ENCODE results near the gene RNF220.

The RNF220 gene

DNA sequence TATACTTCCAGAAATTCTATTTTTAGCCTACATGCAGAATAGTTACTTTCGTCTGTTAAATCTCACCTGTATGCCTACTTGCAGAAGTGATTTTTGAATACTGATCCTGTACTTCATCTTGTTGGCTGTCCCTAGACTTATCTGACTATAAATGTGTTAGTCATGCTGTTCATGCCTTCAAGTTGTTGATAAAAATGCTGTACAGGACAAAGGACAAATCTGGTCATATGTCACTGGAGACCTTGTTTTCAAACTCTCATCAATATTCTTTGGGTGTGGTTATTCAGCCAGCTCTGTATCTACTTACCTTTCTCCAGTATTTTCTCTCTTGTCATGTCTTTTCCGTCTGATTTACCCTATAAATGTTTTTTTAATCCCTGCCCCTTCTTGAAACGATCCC is 132.9 kb downstream of the RNF220 start:
- Histone ChIP-seq H3K4me1 (ENCODE audit: control insufficient read depth, insufficient read depth, low read length) (peaks cover 11% of the 10 kb centered on the region), H3K4me3 (ENCODE audit: insufficient read depth, low read depth, low read length) (no peak overlapping the region), H3K36me3 (ENCODE audit: control insufficient read depth, insufficient read depth, low read length) (no peaks in the 10 kb centered on the region), H3K27me3 (ENCODE audit: control insufficient read depth, insufficient read depth, low read length, poor library complexity, severe bottlenecking) (peaks cover 93% of the 10 kb centered on the region), H3K27ac (ENCODE audit: insufficient read depth, low read depth, low read length, poor library complexity, severe bottlenecking) (no peak overlapping the region), H3K9me3 (ENCODE audit: control insufficient read depth, low read length) (no peaks in the 10 kb centered on the region)
- WGBS, 2 experiments, result 88 to 92% methylated on average over 3 of the region's 3 CpGs

- Histone ChIP-seq H3K4me1 (ENCODE audit: control insufficient read depth, insufficient read depth, low read length) (peaks cover 13% of the 10 kb centered on the region), H3K27ac (ENCODE audit: insufficient read depth, low read depth, low read length, poor library complexity, severe bottlenecking) (no peak overlapping the region), H3K9me3 (ENCODE audit: control insufficient read depth, low read length) (no peaks in the 10 kb centered on the region), H3K36me3 (ENCODE audit: control insufficient read depth, insufficient read depth, low read length) (no peaks in the 10 kb centered on the region), H3K4me3 (ENCODE audit: insufficient read depth, low read depth, low read length) (no peak overlapping the region), H3K27me3 (ENCODE audit: control insufficient read depth, insufficient read depth, low read length, poor library complexity, severe bottlenecking) (peaks cover 98% of the 10 kb centered on the region)
- 91 to 94% methylated on average over 6 of the region's 6 CpGs for WGBS, 2 experiments
These were observed 135.1 kb downstream of the RNF220 start for GRCh38 chr1:44539991-44540730.

GRCh38 chr1:44542420-44543063 is 137.5 kb downstream of the RNF220 start:
- H3K4me3 ChIP-seq (ENCODE audit: insufficient read depth, low read depth, low read length), result no peak overlapping the region
- 6 to 7% methylated on average over 14 of the region's 14 CpGs for WGBS, 2 experiments
- H3K27ac ChIP-seq (ENCODE audit: insufficient read depth, low read depth, low read length, poor library complexity, severe bottlenecking), result peak overlapping the region; percentile 78
- H3K9me3 ChIP-seq (ENCODE audit: control insufficient read depth, low read length), result no peaks in the 10 kb centered on the region
- H3K27me3 ChIP-seq (ENCODE audit: control insufficient read depth, insufficient read depth, low read length, poor library complexity, severe bottlenecking), result peaks cover 98% of the 10 kb centered on the region
- peaks cover 13% of the 10 kb centered on the region for H3K4me1 ChIP-seq (ENCODE audit: control insufficient read depth, insufficient read depth, low read length)
- H3K36me3 ChIP-seq (ENCODE audit: control insufficient read depth, insufficient read depth, low read length), result no peaks in the 10 kb centered on the region

DNA sequence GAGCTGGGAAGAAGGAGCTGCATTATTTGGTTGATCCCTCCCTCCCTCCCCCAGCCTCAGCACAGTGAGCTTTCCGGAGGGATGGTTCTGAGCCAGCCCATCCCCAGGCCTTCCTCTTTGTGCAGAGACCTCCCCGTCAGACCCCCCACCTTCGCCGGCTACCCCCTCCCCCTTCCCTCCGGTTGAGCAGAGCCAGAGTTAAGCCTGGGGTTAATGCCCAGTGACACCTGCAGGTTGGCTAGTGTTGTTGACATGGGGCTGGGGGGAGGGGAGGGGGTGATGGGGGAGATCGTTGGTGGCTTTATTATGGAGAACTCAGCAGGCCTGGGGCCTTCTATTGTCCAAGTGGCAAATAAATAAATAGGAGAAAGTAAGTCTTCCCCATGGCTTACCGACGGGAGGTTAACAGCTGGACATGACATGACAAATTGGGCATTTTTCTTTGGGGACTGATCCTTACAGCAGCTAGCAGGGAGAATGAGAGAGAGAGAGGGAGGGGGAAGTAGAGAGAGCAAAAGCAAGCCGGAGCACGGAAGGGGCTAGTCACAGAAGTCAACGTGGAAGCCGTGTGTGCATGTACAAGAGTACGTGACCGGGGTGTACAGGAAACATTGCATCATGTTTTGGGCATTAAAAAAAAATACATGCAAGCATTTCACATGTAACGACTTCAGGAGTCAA is 138.1 kb downstream of the RNF220 start:
- Histone ChIP-seq H3K27ac (ENCODE audit: insufficient read depth, low read depth, low read length, poor library complexity, severe bottlenecking) (peak overlapping the region; percentile 78), H3K36me3 (ENCODE audit: control insufficient read depth, insufficient read depth, low read length) (no peaks in the 10 kb centered on the region), H3K4me1 (ENCODE audit: control insufficient read depth, insufficient read depth, low read length) (peaks cover 13% of the 10 kb centered on the region), H3K4me3 (ENCODE audit: insufficient read depth, low read depth, low read length) (no peak overlapping the region), H3K27me3 (ENCODE audit: control insufficient read depth, insufficient read depth, low read length, poor library complexity, severe bottlenecking) (peaks cover 98% of the 10 kb centered on the region), H3K9me3 (ENCODE audit: control insufficient read depth, low read length) (no peaks in the 10 kb centered on the region)
- 0 to 1% methylated on average over 13 to 15 of the region's 15 CpGs for WGBS, 2 experiments

DNA sequence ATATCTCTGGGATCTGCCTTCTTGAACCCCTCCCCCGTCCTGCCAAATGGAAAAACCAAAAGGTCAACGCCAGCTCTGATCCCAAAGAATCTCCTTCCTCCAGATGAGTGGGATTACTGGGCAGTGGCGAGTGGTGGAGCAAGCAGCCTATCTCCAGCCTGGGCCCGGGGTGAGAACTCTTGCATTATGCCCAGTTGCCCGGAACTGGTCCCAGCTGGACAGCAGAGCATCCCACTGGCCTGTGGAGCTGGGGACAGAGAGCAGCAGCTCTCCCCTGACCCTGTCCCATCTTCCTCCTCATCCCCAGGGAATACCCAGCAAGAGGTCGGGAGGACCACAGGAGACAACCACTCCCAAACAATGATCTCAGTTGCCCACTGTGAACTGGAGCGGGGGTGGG is 138.7 kb downstream of the RNF220 start:
- Histone ChIP-seq H3K36me3 (ENCODE audit: control insufficient read depth, insufficient read depth, low read length) (no peaks in the 10 kb centered on the region), H3K4me1 (ENCODE audit: control insufficient read depth, insufficient read depth, low read length) (peaks cover 13% of the 10 kb centered on the region), H3K9me3 (ENCODE audit: control insufficient read depth, low read length) (no peaks in the 10 kb centered on the region), H3K27ac (ENCODE audit: insufficient read depth, low read depth, low read length, poor library complexity, severe bottlenecking) (no peak overlapping the region), H3K4me3 (ENCODE audit: insufficient read depth, low read depth, low read length) (no peak overlapping the region), H3K27me3 (ENCODE audit: control insufficient read depth, insufficient read depth, low read length, poor library complexity, severe bottlenecking) (peaks cover 98% of the 10 kb centered on the region)
- WGBS, 2 experiments, result 4 to 5% methylated on average over 6 to 7 of the region's 7 CpGs

GRCh38 chr1:44544960-44545359 is 139.9 kb downstream of the RNF220 start:
- whole genome bisulfite sequencing, 2 experiments, result 92 to 93% methylated on average over 9 of the region's 9 CpGs
- H3K4me1 ChIP-seq (ENCODE audit: control insufficient read depth, insufficient read depth, low read length), result peaks cover 13% of the 10 kb centered on the region
- peaks cover 98% of the 10 kb centered on the region for H3K27me3 ChIP-seq (ENCODE audit: control insufficient read depth, insufficient read depth, low read length, poor library complexity, severe bottlenecking)
- H3K27ac ChIP-seq (ENCODE audit: insufficient read depth, low read depth, low read length, poor library complexity, severe bottlenecking), result no peak overlapping the region
- H3K9me3 ChIP-seq (ENCODE audit: control insufficient read depth, low read length), result no peaks in the 10 kb centered on the region
- no peak overlapping the region for H3K4me3 ChIP-seq (ENCODE audit: insufficient read depth, low read depth, low read length)
- no peaks in the 10 kb centered on the region for H3K36me3 ChIP-seq (ENCODE audit: control insufficient read depth, insufficient read depth, low read length)

DNA sequence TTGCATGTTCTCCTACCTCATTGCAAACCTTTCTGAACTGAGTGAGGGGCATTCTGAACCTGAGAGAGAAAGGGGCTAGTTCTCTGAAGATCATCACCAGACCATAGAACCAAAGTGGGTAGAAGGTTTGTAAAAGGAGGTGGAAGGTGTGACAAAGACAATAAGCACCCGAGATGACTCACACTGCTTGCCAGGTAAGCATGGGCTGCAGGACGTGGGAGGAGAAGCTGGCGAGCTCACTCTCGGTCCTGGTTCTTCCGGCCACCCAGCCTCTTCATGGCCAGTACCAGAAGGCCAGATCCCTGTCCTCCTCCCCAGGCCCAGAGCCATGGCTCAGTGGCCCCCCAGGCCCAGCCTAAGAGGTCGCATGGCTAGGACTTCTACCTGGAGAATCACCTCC is 140.9 kb downstream of the RNF220 start:
- H3K9me3 ChIP-seq (ENCODE audit: control insufficient read depth, low read length), result no peaks in the 10 kb centered on the region
- 93 to 95% methylated on average over 6 of the region's 6 CpGs for WGBS, 2 experiments
- H3K27me3 ChIP-seq (ENCODE audit: control insufficient read depth, insufficient read depth, low read length, poor library complexity, severe bottlenecking), result peaks cover 98% of the 10 kb centered on the region
- H3K36me3 ChIP-seq (ENCODE audit: control insufficient read depth, insufficient read depth, low read length), result no peaks in the 10 kb centered on the region
- peaks cover 13% of the 10 kb centered on the region for H3K4me1 ChIP-seq (ENCODE audit: control insufficient read depth, insufficient read depth, low read length)
- H3K27ac ChIP-seq (ENCODE audit: insufficient read depth, low read depth, low read length, poor library complexity, severe bottlenecking), result no peak overlapping the region
- no peak overlapping the region for H3K4me3 ChIP-seq (ENCODE audit: insufficient read depth, low read depth, low read length)

DNA sequence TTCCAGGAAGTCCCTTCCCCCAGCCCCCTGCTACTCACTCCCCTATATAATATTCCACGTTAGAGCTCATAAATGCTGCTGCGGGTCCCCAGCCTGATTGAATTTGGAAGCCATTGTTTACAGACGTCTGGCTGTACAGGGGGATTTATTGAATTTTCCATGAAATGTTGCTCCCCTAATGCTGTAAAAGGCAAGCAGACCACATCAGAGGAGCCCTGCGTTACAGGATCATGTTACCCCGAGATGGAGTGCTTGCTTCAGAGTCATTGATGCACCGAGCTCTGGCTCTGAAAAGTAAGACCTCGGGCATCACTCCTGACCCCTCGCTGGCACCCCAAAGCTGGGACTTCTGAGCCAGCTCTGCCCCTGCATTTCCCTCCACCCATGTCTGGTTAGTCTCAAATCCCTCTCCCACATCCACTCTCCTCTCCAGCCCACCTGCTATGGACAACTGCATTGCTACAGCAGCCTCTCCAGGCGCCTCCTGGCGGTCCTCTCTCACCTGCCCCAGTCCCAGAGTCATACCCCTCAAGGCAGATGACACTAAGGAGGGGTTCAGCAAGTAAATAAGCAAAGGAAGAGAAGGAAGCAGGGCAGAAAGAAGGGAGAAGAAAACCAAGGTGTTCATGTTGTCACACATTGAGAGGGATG is 141.5 kb downstream of the RNF220 start:
- H3K4me3 ChIP-seq (ENCODE audit: insufficient read depth, low read depth, low read length), result no peak overlapping the region
- H3K27ac ChIP-seq (ENCODE audit: insufficient read depth, low read depth, low read length, poor library complexity, severe bottlenecking), result no peak overlapping the region
- H3K9me3 ChIP-seq (ENCODE audit: control insufficient read depth, low read length), result no peaks in the 10 kb centered on the region
- 89 to 91% methylated on average over 10 of the region's 10 CpGs for WGBS, 2 experiments
- peaks cover 13% of the 10 kb centered on the region for H3K4me1 ChIP-seq (ENCODE audit: control insufficient read depth, insufficient read depth, low read length)
- no peaks in the 10 kb centered on the region for H3K36me3 ChIP-seq (ENCODE audit: control insufficient read depth, insufficient read depth, low read length)
- peaks cover 98% of the 10 kb centered on the region for H3K27me3 ChIP-seq (ENCODE audit: control insufficient read depth, insufficient read depth, low read length, poor library complexity, severe bottlenecking)

DNA sequence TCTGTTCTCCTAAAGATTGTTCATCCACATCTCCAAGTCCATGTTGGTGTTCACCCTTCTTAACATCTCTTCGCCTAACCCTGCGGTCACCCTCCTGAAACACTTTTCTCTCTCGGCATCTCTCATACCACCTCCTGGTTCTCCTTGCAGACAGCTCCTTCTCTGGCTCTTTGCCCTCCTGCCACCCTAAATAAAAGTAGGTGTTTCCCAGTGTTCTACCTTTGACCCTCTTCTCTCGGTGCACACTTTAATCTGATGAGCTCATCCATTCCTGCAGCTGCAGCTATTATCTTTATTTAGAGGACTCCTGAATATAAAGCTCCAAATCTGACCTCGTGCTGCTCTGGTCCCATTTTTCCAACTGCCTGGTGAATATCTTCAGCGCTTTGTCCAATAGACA is 142.3 kb downstream of the RNF220 start:
- Histone ChIP-seq H3K9me3 (ENCODE audit: control insufficient read depth, low read length) (no peaks in the 10 kb centered on the region), H3K27me3 (ENCODE audit: control insufficient read depth, insufficient read depth, low read length, poor library complexity, severe bottlenecking) (peaks cover 97% of the 10 kb centered on the region), H3K4me3 (ENCODE audit: insufficient read depth, low read depth, low read length) (no peak overlapping the region), H3K27ac (ENCODE audit: insufficient read depth, low read depth, low read length, poor library complexity, severe bottlenecking) (no peak overlapping the region), H3K36me3 (ENCODE audit: control insufficient read depth, insufficient read depth, low read length) (no peaks in the 10 kb centered on the region), H3K4me1 (ENCODE audit: control insufficient read depth, insufficient read depth, low read length) (peaks cover 8% of the 10 kb centered on the region)
- WGBS, 2 experiments, result 84 to 88% methylated on average over 6 of the region's 6 CpGs

DNA sequence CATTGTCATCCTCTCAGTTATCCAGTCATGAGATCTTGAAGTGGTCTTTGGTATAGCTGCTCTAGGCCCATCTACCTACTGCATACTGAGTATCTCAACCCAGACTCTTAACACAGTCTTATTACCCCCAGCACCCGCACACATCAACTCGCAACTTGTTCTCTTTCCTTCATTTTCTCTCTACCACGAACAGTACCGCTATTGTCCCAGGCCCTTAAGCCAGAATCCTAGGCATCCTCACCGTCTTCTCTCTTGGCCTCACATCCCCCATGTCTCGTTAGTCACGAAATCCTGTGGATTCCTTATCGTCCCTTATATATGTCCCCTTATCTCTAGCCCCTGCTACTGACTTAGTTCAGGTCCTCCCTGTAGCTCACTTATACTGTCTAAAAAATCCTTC is 142.8 kb downstream of the RNF220 start:
- Histone ChIP-seq H3K27ac (ENCODE audit: insufficient read depth, low read depth, low read length, poor library complexity, severe bottlenecking) (no peak overlapping the region), H3K4me3 (ENCODE audit: insufficient read depth, low read depth, low read length) (no peak overlapping the region), H3K27me3 (ENCODE audit: control insufficient read depth, insufficient read depth, low read length, poor library complexity, severe bottlenecking) (peaks cover 94% of the 10 kb centered on the region), H3K4me1 (ENCODE audit: control insufficient read depth, insufficient read depth, low read length) (peaks cover 3% of the 10 kb centered on the region), H3K9me3 (ENCODE audit: control insufficient read depth, low read length) (no peaks in the 10 kb centered on the region), H3K36me3 (ENCODE audit: control insufficient read depth, insufficient read depth, low read length) (no peaks in the 10 kb centered on the region)
- WGBS, 2 experiments, result 82 to 83% methylated on average over 8 of the region's 8 CpGs

Data from ectodermal cell (in vitro differentiated cells).